ENCODE measurements around the gene HSBP1.

Gene HSBP1

GRCh38 chr16:83840060-83840617, 32.4 kb downstream of the HSBP1 start:
- no peak for DNase-seq

GRCh38 chr16:83842291-83842690, 34.5 kb downstream of the HSBP1 start:
- DNase-seq, result no peak

GRCh38 chr16:83842756-83843507, 35.2 kb downstream of the HSBP1 start:
- peak; percentile 44 for DNase-seq

- no peak for DNase-seq
These were observed 35.9 kb downstream of the HSBP1 start for GRCh38 chr16:83843657-83844056.

DNA sequence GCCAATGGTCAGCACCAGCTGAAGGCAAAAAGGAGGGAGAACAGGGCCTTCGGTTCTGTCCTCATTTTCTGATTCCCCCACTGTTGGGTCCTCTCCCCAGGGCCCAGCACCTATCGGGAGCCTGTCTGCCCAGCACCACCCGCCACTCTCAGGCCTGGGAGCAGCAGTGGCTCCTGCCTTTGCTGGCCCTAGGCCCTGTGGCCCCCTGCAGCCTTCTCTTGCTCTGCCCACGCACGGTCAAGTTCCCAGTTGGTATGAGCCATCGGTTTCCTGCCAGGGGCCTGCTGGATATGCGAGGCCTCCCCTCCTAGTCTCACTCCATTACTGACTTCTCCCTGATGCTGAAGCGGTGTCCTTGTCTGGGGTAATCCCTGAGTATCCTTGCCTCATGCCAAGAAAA, 37.5 kb downstream of the HSBP1 start:
- no peak for DNase-seq

DNA sequence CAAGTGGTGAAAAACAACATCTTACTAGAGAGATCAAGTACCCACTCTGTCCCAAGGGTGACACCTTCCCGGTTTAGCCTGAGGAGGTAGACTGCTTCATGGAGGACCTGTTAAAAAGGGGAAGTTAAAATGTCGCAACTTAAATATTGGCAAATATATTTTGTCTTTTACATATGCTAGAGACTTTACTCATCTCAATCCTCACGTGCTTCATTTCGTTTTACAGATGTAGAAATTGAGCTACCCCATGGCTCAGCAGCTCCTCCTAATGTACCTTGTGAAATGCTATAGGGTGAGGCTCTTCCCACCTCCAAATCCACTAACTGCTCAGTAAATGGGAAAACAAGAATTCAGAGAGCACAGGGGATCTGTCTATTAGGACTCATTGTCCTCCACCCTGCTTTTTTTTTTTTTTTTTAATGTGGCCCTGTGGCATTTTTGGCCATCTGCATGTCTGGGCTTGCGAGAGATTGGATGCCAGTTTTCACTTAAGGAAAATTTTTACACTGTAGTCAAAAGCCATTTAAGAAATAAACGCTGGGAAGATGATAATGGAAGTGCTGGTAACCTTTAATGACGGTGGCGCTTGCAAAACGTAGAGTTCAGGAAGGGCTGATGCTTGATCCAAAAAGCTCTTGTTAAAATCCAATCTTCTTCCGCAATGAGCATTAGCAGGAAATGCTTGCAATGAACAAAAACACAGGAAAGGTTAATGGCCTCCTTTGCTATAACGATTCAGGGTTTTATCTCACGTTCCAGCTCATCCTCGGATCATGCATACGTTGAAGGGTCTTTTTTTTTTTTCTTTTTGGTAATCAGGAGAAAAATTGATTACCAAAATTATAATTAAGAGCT, 39.8 kb downstream of the HSBP1 start:
- no peak for DNase-seq

- DNase-seq, result no peak
These were observed 41.6 kb downstream of the HSBP1 start for GRCh38 chr16:83849421-83849820.

- no peak for DNase-seq
These were observed 43.2 kb downstream of the HSBP1 start for GRCh38 chr16:83850947-83851346.

DNA sequence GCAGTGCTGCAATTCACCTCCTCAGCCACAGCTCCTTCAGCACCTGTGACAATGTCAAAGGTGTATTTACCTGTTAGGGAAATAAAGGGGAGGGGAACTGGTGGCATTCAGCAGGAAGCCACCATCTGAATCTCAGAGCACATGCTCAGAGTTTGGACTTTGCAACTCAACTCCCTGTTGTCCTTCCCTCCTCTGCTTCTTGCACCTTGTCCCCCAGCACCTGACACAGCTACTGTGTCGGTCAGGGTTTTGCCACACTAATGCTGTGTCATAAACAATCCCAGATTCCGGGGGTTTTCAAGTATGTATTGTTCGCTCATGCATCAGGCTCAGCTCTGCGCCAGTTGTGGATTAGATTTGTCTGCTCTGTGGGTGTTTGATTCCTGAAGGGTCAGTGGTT, 43.7 kb downstream of the HSBP1 start:
- no peak for DNase-seq

DNA sequence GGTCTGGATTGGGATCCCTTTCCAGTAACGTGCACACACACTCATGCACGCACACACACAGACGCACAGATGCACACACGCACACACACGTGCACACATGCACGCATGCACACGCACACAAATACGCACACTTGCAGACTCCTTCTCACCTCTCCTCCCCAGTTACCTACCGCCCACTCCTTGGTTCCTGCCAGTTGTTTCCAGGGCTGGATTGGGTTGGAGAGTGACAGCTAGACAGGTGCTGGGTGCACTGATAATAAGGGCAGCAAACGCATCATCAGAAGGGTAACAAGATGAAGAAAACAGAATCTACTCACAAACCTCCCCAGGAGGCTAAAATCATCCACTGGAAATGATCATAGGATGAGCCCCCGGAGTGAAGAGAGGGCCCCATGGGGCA, 45.0 kb downstream of the HSBP1 start:
- DNase-seq, result no peak

GRCh38 chr16:83853834-83854233, 46.1 kb downstream of the HSBP1 start:
- no peak for DNase-seq

- no peak for DNase-seq
These were observed 46.6 kb downstream of the HSBP1 start for GRCh38 chr16:83854420-83854819.

DNA sequence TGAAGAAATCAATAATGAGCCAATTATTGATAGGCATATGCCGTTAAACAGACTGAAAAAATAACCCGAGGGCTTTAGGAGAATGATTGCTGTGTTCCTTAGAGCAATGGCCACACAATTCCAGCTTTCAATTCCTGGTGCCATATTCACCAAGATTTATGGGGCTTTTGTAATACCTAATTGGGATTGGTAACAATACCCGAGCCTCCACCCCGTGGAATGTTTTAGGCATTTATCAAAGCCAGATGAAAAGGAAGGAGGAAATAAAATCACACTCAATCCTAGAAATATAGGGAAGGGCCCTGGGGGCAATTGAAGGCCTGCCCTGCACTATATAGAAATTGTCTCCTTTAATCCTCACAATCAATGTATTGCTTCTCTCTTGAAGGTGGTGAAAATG, 49.0 kb downstream of the HSBP1 start:
- DNase-seq, result no peak

DNA sequence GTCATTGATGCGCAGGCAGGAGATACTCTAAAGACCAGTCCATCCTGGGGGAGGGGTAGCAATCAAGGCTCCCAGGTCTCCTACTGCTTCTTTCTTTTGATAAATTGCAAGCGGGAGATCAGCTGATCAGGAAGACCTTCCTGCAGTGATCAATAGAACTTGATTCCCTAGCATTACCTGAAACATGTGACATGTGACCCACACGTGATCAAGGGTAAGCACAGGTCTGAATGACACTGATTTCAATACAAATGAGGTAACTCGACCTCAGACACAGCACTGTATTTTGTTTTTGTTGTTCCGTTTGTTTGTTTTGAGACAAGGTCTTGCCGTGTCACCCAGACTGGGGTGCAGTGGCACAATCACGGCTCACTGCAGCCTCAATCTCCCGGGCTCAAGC, 51.5 kb downstream of the HSBP1 start:
- no peak for DNase-seq

DNA sequence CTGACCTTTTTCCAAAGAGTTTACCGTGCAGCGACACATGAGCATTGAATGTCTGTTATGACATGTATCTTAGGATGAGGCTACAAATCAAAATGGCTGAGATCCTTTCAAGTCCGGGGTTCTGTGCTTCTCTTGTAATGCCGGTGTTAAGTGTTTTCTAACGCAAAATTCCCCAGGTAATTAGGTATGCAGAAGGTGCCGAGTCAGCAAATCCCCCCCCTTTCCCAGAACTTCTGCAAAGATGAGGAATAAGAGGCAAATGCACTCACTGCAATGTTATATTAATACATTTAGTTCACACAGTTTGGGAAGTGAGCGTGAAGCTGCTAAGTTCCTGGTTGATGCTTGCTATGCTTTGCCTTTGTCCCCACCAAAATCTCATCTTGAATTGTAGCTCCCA, 54.9 kb downstream of the HSBP1 start:
- no peak for DNase-seq

GRCh38 chr16:83863682-83864081, 55.9 kb downstream of the HSBP1 start:
- DNase-seq, result no peak
